Left ventricle myocardium inferior (tissue), 1 donor: ENCODE measurements around the gene THNSL1. TPM values are rescaled to one million over a fixed set of nuclear protein-coding genes. Genes with fewer than 3 reads are reported as not detected.

Experiments used
- DNase-seq: peaks from one replicate; pipeline ENCODE4 v3.0.0-alpha.2; 2020
- H3K27ac ChIP-seq: fragments of 200-600 bp; replicated peaks from 2 replicates; pipeline ENCODE4 v1.8.0; 2021
- H3K27me3 ChIP-seq: fragments of 200-600 bp; 2 replicates; pipeline ENCODE4 v1.8.0; 2021; ENCODE audit warnings: low read depth
- H3K36me3 ChIP-seq: fragments of 200-600 bp; 2 replicates; pipeline ENCODE4 v1.8.0; 2021
- H3K4me1 ChIP-seq: fragments of 200-600 bp; 2 replicates; pipeline ENCODE4 v1.8.0; 2021
- H3K4me3 ChIP-seq: fragments of 200-600 bp; 2 replicates; pipeline ENCODE4 v1.8.0; 2021; ENCODE audit warnings: mild to moderate bottlenecking, moderate library complexity
- H3K9me3 ChIP-seq: fragments of 200-600 bp; replicated peaks from 2 replicates; pipeline ENCODE4 v1.8.0; 2021
- CTCF ChIP-seq: fragments of 200-600 bp; IDR thresholded peaks from 2 replicates; pipeline ENCODE4 v1.8.0; 2021; ENCODE audit warnings: antibody characterized with exemption, mild to moderate bottlenecking, borderline replicate concordance
- intact Hi-C: fragments of 100-400 bp; cut with micrococcal nuclease; formaldehyde crosslinking; loops from one replicate; pipeline ENCODE4 v1.11.0; 2022
- total RNA-seq: library from RNA; stranded (reverse); fragmentation: NEBNext Ultra II Directional; extraction: Animal tissue kit (Norgen Biotek cat#: 25700); gene quantifications from one replicate; pipeline ENCODE4 v1.2.1, GENCODE V29; 2021
- donor health status: DM: no; HTN: yes; CAD: no; lungs with severe emphysema.

Gene THNSL1
- total RNA-seq, 1 donor from 2014 or later: 5.3 TPM

- no peaks in the 10 kb centered on the region for H3K36me3 ChIP-seq
- H3K4me1 ChIP-seq: peaks cover 38% of the 10 kb centered on the region
- H3K27ac ChIP-seq: peak overlapping the region; percentile 59
- no peak for TF ChIP-seq CTCF
- no peaks in the 10 kb centered on the region for H3K9me3 ChIP-seq
- intact Hi-C loops: loop anchor here (10.0 kb wide), 1 partner anchor 338 kb away; no protein-coding TSS in a partner anchor
- no peaks in the 10 kb centered on the region for H3K27me3 ChIP-seq
- no peak for DNase-seq
- H3K4me3 ChIP-seq: no peak overlapping the region
Observed at GRCh38 chr10:24982319-24983112, 33.9 kb upstream of the THNSL1 start.

- Histone ChIP-seq H3K27ac (no peak overlapping the region), H3K9me3 (no peaks in the 10 kb centered on the region), H3K27me3 (no peaks in the 10 kb centered on the region), H3K4me1 (peaks cover 33% of the 10 kb centered on the region), H3K4me3 (no peak overlapping the region), H3K36me3 (no peaks in the 10 kb centered on the region)
- no peak for DNase-seq
- TF ChIP-seq CTCF: no peak
- intact Hi-C loops: loop anchor here (10.0 kb wide), 1 partner anchor 338 kb away; no protein-coding TSS in a partner anchor
Observed at GRCh38 chr10:24983130-24983529, 33.3 kb upstream of the THNSL1 start.

- intact Hi-C loops: loop anchor here (10.0 kb wide), 1 partner anchor 339 kb away; no protein-coding TSS in a partner anchor
- Histone ChIP-seq H3K27ac (peak overlapping the region; percentile 20), H3K27me3 (no peaks in the 10 kb centered on the region), H3K36me3 (no peaks in the 10 kb centered on the region), H3K4me1 (peaks cover 35% of the 10 kb centered on the region), H3K4me3 (no peak overlapping the region), H3K9me3 (no peaks in the 10 kb centered on the region)
- no peak for DNase-seq
- no peak for TF ChIP-seq CTCF
Observed at GRCh38 chr10:24983946-24984345, 32.5 kb upstream of the THNSL1 start.

GRCh38 chr10:24984906-24985305 is 31.5 kb upstream of the THNSL1 start:
- H3K27ac ChIP-seq: no peak overlapping the region
- no peaks in the 10 kb centered on the region for H3K9me3 ChIP-seq
- intact Hi-C loops: loop anchor here (10.0 kb wide), 1 partner anchor 340 kb away; no protein-coding TSS in a partner anchor
- H3K36me3 ChIP-seq: no peaks in the 10 kb centered on the region
- TF ChIP-seq CTCF: no peak
- H3K4me1 ChIP-seq: peaks cover 41% of the 10 kb centered on the region
- no peaks in the 10 kb centered on the region for H3K27me3 ChIP-seq
- DNase-seq: no peak
- H3K4me3 ChIP-seq: no peak overlapping the region

- peak overlapping the region; percentile 42 for H3K27ac ChIP-seq
- H3K4me3 ChIP-seq: no peak overlapping the region
- no peaks in the 10 kb centered on the region for H3K36me3 ChIP-seq
- intact Hi-C loops: loop anchor here (10.0 kb wide), 1 partner anchor 344 kb away; no protein-coding TSS in a partner anchor
- TF ChIP-seq CTCF: no peak
- H3K4me1 ChIP-seq: peaks cover 22% of the 10 kb centered on the region
- no peaks in the 10 kb centered on the region for H3K27me3 ChIP-seq
- H3K9me3 ChIP-seq: no peaks in the 10 kb centered on the region
- no peak for DNase-seq
Observed at GRCh38 chr10:24988831-24989640, 27.4 kb upstream of the THNSL1 start.
